HG03565 (cell line): ENCODE measurements around the gene SHOX.
"Not testable (repeated sequence)": the region's sequence is repeated elsewhere in the genome, so short reads cannot be mapped to it uniquely, and the experiment has no call there.

Experiments used
- ATAC-seq: cut with Tn5 transposase; IDR thresholded peaks from one replicate; pipeline ENCODE4 v1.9.1; 2021; ENCODE audit warnings: mild to moderate bottlenecking, moderate library complexity; ENCODE audit not compliant: unreplicated experiment

SHOX gene

DNA sequence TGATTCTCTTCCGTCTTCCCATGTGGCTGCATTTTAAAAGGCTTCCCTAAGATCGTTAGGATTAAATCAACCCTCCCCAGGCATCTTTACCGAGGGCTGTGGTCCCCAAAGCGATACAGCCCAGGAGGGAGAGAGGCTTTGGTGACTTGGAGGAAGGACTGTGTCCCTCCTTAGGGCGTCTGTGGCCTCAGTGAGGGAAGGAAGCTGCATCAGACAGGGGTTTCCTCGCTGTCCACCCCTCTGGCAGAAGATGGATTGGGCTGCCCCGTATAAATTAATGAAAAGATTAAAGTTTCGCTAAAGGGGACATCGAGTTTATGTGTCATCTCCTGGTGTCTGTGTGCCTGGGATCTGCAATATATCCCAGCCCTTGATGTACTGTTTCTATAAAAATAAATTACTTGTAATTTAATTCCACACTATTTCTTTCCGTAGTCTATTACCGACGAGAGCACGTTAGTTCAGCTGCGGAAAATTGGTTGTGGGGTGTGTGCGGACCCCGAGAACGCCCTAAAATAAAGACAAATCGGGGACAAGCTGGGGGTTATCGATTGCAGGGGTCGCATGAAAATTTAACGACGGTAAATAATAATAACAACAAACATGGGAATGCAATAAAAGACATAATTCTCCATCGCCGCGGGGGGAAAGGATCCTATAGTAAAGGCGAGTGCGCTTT lies 6.5 kb downstream of the SHOX start:
- no peak for ATAC-seq

GRCh38 chrX:637660-638481 lies 7.3 kb downstream of the SHOX start:
- no peak for ATAC-seq

GRCh38 chrX:638482-639131 lies 8.0 kb downstream of the SHOX start:
- no peak for ATAC-seq

- ATAC-seq = no peak
Observed at GRCh38 chrX:639151-639550, 8.6 kb downstream of the SHOX start.

DNA sequence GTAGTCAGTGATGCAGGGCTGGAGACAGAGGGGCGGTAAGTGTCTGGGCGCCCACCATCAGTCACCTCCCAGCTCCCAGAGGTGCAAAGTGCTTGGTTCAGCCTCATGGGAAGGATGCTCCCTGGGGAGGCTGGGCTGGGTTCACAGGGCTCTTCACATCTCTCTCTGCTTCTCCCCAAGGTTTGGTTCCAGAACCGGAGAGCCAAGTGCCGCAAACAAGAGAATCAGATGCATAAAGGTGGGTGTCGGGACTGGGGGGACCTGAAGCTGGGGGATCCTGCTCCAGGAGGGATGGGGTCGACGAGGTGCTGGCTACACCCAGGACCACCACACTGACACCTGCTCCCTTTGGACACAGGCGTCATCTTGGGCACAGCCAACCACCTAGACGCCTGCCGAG lies 10.1 kb downstream of the SHOX start:
- ATAC-seq = no peak

GRCh38 chrX:641671-642435 lies 11.3 kb downstream of the SHOX start:
- no peak for ATAC-seq

DNA sequence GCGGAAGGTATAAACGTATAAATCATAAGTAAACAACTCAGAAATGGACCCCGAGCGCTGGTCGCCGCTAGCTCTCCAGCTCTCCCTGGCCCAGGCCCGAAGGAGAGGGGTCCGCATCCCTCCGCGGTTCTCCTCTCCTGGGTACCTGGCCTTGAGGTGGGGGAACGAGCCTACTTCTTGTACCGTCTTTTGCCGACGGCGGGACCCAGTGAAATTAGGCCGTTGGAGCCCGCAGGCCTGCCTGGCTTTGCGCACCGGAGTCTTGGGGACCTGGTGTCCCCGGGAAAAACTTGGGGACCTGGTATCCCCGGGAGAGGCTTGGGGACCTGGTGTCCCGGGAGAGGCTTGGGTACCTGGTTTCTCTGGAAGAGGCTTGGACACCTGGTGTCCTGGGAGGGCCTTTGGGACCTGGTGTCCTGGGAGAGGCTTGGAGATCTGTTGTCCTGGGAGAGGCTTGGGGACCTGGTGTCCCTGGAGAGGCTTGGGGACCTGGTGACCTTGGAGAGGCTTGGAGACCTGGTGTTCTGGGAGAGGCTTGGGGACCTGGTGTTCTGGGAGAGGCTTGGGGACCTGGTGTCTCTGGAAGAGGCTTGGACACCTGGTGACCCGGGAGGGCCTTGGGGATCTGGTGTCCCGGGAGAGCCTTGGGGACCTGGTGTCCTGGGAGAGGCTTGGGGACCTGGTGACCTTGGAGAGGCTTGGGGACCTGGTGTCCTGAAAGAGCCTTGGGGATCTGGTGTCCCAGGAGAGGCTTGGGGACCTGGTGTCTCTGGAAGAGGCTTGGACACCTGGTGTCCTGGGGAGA lies 12.0 kb downstream of the SHOX start:
- ATAC-seq = no peak

DNA sequence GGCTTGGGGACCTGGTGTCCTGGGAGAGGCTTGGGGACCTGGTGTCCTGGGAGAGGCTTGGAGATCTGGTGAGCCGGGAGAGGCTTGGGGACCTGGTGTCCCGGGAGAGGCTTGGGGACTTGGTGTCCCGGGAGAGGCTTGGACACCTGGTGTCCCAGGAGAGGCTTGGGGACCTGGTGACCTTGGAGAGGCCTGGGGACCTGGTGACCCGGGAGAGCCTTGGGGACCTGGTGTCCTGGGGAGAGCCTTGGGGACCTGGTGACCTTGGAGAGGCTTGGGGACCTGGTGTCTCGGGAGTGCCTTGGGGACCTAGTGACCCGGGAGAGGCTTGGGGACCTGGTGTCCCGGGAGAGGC lies 12.6 kb downstream of the SHOX start:
- no peak for ATAC-seq

DNA sequence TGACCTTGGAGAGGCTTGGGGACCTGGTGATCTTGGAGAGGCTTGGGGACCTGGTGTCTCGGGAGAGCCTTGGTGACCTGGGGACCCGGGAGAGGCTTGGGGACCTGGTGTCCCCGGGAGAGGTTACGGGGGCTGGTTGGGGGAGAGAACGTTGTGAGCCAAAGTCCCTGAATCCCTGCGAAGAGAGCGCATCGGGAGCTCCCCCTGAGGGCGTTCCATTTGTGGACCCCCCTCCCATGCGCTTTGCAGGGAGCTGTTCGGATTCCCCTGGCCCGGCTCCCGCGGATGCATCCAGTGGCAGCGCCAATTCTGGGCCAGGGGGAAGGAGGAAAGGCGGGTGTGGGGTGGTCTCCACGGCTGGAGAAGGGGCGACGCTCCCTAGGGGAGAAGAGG lies 13.3 kb downstream of the SHOX start:
- ATAC-seq = no peak

DNA sequence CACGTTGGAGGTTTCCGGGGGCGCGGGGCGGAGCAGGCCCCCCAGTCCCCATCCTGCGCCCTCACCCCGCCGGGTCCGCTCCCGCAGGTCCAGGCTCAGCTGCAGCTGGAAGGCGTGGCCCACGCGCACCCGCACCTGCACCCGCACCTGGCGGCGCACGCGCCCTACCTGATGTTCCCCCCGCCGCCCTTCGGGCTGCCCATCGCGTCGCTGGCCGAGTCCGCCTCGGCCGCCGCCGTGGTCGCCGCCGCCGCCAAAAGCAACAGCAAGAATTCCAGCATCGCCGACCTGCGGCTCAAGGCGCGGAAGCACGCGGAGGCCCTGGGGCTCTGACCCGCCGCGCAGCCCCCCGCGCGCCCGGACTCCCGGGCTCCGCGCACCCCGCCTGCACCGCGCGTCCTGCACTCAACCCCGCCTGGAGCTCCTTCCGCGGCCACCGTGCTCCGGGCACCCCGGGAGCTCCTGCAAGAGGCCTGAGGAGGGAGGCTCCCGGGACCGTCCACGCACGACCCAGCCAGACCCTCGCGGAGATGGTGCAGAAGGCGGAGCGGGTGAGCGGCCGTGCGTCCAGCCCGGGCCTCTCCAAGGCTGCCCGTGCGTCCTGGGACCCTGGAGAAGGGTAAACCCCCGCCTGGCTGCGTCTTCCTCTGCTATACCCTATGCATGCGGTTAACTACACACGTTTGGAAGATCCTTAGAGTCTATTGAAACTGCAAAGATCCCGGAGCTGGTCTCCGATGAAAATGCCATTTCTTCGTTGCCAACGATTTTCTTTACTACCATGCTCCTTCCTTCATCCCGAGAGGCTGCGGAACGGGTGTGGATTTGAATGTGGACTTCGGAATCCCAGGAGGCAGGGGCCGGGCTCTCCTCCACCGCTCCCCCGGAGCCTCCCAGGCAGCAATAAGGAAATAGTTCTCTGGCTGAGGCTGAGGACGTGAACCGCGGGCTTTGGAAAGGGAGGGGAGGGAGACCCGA lies 14.0 kb downstream of the SHOX start:
- no peak for ATAC-seq

DNA sequence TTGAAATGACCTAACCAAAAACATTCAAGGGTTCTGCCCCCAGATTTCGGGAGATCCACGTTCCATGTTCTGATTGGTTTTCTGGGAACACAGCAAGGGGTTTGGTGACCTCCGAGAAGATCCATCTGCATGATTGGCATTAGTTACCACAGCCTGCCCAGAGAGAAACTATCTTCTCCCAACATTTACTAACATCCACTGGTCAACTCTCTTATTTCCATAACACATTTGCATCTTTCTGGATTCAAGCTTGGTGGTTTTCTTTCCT lies 15.6 kb downstream of the SHOX start:
- ATAC-seq = no peak

- no peak for ATAC-seq
Observed at GRCh38 chrX:646796-647195, 16.2 kb downstream of the SHOX start.

- no peak for ATAC-seq
Observed at GRCh38 chrX:649166-649565, 18.6 kb downstream of the SHOX start.

GRCh38 chrX:650324-650723 lies 19.7 kb downstream of the SHOX start:
- ATAC-seq = no peak

DNA sequence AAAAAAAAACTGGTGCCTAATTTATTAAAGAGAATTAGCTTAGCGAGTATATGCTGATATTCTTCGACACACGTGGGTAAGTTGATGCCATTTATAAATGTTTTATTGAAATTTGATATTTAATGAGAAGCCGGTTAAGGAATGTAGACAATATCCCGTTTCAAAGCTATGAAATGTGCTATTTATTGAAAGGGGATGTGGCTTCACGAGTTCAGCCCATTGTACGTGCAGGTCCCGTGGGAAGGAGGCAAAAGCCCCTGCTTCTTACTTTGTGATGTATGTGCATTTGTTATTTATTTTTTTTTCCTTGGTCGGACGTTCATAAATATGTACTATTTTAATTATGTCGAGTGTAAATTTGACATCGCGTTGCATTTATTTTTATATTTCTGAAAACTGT lies 20.2 kb downstream of the SHOX start:
- no peak for ATAC-seq

DNA sequence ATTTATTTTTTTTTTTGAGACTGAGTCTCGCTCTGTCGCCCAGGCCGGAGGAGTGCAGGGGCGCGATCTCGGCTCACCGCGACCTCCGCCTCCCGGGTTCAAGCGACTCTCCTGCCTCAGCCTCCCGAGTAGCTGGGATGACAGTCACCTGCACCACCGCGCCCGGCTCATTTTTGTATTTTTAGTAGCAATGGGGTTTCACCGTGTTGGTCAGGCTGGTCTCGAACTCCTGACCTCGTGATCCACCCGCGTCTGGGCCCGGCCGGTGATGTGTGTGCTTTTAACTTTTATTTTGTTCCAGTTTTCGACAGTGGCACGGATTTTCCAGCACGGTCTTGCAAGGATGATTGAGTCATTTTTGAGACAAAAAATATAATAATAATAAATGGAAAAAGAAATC lies 21.3 kb downstream of the SHOX start:
- ATAC-seq = not testable (repeated sequence)

DNA sequence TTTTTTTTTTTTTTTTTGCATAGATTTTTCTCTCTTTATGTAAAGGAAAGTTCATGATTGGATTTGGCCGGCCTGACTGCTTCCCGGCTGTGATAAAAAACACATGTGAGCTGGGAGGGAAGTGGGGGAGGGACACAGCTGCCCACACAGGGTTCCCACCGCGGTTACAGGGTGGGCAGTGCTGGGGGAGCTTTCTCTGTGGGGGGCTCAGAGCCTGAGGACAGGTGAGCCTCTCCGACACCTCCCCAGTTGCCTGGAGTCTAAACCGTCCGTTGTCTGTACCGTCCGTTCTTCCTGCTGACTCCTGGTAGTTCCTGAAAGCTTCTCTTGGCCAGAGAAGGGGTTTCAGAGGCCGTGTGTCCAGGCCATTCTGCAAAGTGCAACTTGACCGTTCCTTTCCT lies 21.8 kb downstream of the SHOX start:
- ATAC-seq = no peak

- no peak for ATAC-seq
Observed at GRCh38 chrX:653306-653705, 22.7 kb downstream of the SHOX start.

GRCh38 chrX:661154-661553 lies 30.6 kb downstream of the SHOX start:
- no peak for ATAC-seq

- ATAC-seq = no peak
Observed at GRCh38 chrX:662126-662525, 31.5 kb downstream of the SHOX start.
